ENCODE measurements around the gene USP9Y.

DNA sequence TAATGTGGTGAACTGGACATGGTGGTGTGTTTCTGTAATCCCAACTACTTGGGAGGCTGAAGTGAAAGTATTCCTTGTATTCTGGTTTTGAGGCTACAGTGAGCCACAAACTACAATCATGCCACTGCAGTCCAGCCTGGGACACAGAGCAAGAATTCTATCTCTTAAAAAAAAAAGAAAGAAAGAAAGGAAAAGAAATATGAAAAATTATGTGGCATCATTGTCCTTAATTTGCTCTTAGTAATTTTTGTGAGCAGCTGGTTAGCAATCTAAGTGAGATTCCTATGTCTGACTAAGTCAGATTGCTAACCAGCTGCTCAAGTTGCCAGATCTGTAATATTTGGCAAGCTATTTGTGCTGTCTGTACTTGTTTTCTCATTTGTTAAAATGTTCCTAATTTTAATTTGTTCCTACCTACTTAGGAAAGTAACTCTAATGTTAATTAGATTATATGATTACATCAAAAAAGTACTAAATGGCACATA is 154.8 kb downstream of the USP9Y start:
- TF ChIP-seq, protein P1, sequence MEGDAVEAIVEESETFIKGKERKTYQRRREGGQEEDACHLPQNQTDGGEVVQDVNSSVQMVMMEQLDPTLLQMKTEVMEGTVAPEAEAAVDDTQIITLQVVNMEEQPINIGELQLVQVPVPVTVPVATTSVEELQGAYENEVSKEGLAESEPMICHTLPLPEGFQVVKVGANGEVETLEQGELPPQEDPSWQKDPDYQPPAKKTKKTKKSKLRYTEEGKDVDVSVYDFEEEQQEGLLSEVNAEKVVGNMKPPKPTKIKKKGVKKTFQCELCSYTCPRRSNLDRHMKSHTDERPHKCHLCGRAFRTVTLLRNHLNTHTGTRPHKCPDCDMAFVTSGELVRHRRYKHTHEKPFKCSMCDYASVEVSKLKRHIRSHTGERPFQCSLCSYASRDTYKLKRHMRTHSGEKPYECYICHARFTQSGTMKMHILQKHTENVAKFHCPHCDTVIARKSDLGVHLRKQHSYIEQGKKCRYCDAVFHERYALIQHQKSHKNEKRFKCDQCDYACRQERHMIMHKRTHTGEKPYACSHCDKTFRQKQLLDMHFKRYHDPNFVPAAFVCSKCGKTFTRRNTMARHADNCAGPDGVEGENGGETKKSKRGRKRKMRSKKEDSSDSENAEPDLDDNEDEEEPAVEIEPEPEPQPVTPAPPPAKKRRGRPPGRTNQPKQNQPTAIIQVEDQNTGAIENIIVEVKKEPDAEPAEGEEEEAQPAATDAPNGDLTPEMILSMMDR (IDR thresholded peaks at IDR 0.05) = no peak
- TF ChIP-seq POLR2A (IDR thresholded peaks at IDR 0.05) = no peak
- TF ChIP-seq EP300 (IDR thresholded peaks at IDR 0.05) = no peak
- no peak for TF ChIP-seq POLR2AphosphoS5 (IDR thresholded peaks at IDR 0.05)
